ENCODE results near the gene KCNIP2. TPM values are rescaled to one million over a fixed set of nuclear protein-coding genes. Genes with fewer than 3 reads are reported as not detected.

The KCNIP2 gene
- total RNA-seq, 1 experiment from 2014 or later = 8.5 TPM

GRCh38 chr10:101848408-101848807 is 4.8 kb upstream of the KCNIP2 start:
- H3K27ac ChIP-seq (ENCODE audit: low read depth, low read length) = no peak overlapping the region
- ATAC-seq = no peak
- no peak overlapping the region for H3K9ac ChIP-seq (ENCODE audit: low read length)
- H4K20me1 ChIP-seq (ENCODE audit: insufficient read depth) = no peaks in the 10 kb centered on the region
- H3K27me3 ChIP-seq (ENCODE audit: insufficient read depth, low read length) = no peaks in the 10 kb centered on the region
- H2AFZ ChIP-seq (ENCODE audit: low read depth, low read length, poor library complexity, severe bottlenecking) = no peak overlapping the region
- CTCF ChIA-PET = interaction anchor here (1.0 to 6.3 kb wide), 3 partner anchors 7 to 161 kb away, joined by 4 to 41 read pairs (median 9); no protein-coding TSS in a partner anchor
- no peak overlapping the region for H3K4me3 ChIP-seq (replicated peaks in 1 of 2; ENCODE audit: low read depth in 1 of 2, low read length in 2 of 2)
- no peaks in the 10 kb centered on the region for H3K9me3 ChIP-seq (ENCODE audit: control insufficient read depth in 1 of 2, insufficient read depth in 1 of 2, low read depth in 1 of 2, low read length in 2 of 2)
- H3K36me3 ChIP-seq (ENCODE audit: control insufficient read depth in 1 of 2, insufficient read depth in 2 of 2, low read length in 2 of 2) = no peaks in the 10 kb centered on the region; a peak in 1 of 4 replicates
- no peak overlapping the region for H3K4me2 ChIP-seq (ENCODE audit: low read length)
- POLR2A ChIA-PET = no interaction called here
- RAD21 ChIA-PET (ENCODE audit: low non-redundant PET in 1 of 2, low total read pairs in 2 of 2, uncharacterized antibody in 2 of 2, unreplicated experiment in 2 of 2) = no interaction called here
- no peaks in the 10 kb centered on the region for H3K79me2 ChIP-seq (ENCODE audit: insufficient read depth, low read length)
- H3K9me2 ChIP-seq (ENCODE audit: insufficient read depth) = no peaks in the 10 kb centered on the region
- TF ChIP-seq POLR2AphosphoS5 (IDR thresholded peaks at IDR 0.05; ENCODE audit: low read depth, low read length) (no peak), POLR2A (IDR thresholded peaks at IDR 0.05; ENCODE audit: borderline replicate concordance, extremely low read depth, insufficient read depth, insufficient read length) (no peak), YY1 (IDR thresholded peaks at IDR 0.05; ENCODE audit: extremely low read depth, insufficient replicate concordance, low read depth, low read length) (no peak), SP1 (IDR thresholded peaks at IDR 0.05; ENCODE audit: low read depth) (no peak), EZH2phosphoT487 (IDR thresholded peaks at IDR 0.05; ENCODE audit: borderline replicate concordance) (no peak), EZH2 (IDR thresholded peaks at IDR 0.05) (no peak), SRF (IDR thresholded peaks at IDR 0.05; ENCODE audit: low read depth) (no peak), CEBPB (IDR thresholded peaks at IDR 0.05; ENCODE audit: low read depth) (no peak)
- TF ChIP-seq, protein P1, sequence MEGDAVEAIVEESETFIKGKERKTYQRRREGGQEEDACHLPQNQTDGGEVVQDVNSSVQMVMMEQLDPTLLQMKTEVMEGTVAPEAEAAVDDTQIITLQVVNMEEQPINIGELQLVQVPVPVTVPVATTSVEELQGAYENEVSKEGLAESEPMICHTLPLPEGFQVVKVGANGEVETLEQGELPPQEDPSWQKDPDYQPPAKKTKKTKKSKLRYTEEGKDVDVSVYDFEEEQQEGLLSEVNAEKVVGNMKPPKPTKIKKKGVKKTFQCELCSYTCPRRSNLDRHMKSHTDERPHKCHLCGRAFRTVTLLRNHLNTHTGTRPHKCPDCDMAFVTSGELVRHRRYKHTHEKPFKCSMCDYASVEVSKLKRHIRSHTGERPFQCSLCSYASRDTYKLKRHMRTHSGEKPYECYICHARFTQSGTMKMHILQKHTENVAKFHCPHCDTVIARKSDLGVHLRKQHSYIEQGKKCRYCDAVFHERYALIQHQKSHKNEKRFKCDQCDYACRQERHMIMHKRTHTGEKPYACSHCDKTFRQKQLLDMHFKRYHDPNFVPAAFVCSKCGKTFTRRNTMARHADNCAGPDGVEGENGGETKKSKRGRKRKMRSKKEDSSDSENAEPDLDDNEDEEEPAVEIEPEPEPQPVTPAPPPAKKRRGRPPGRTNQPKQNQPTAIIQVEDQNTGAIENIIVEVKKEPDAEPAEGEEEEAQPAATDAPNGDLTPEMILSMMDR (IDR thresholded peaks at IDR 0.05 in 2 of 3, conservative IDR thresholded peaks at IDR 0.05 in 1 of 3; ENCODE audit: borderline replicate concordance in 1 of 3, insufficient read depth in 1 of 3, low read depth in 2 of 3, low read length in 2 of 3) = no peak
- intact Hi-C loops (cut with micrococcal nuclease) = no loop called here
- peaks cover 0 to 5% of the 10 kb centered on the region in 2 experiments; a peak in 1 of 4 replicates for H3K4me1 ChIP-seq (ENCODE audit: control insufficient read depth in 1 of 2, insufficient read depth in 2 of 2, low read length in 2 of 2)
- no peak for DNase-seq (ENCODE audit: low read depth, low spot score)
- BruUV-seq (replicated peaks) = no TSS peak

Measured in HCT116 (cell line).